Lower leg skin (tissue), 4 donors: ENCODE results near the gene ITGA3. TPM values are rescaled to one million over a fixed set of nuclear protein-coding genes. Genes with fewer than 3 reads are reported as not detected.

Experiments used
- DNase-seq, 2 donors: peaks; one replicate each; pipeline ENCODE4 v3.0.0-alpha.2; 2019; ENCODE audit warnings: low spot score in 2 of 2
- H3K4me3 ChIP-seq: fragments of 200-600 bp; sonication (generic); 2 replicates; pipeline ENCODE4 v1.5.1; 2017; ENCODE audit warnings: mild to moderate bottlenecking, low read depth; ENCODE audit not compliant: poor library complexity, severe bottlenecking
- CTCF ChIP-seq, 3 donors: fragments of 450-650 bp; IDR thresholded peaks; one replicate each; pipeline ENCODE4 v1.5.1; 2016; ENCODE audit warnings: antibody characterized with exemption in 3 of 3, mild to moderate bottlenecking in 3 of 3, moderate library complexity in 2 of 3
- POLR2A ChIP-seq, 2 donors: fragments of 450-650 bp; IDR thresholded peaks; one replicate each; pipeline ENCODE4 v1.6.1; 2016 to 2017; ENCODE audit warnings: antibody characterized with exemption in 2 of 2, mild to moderate bottlenecking in 1 of 2, moderate library complexity in 1 of 2
- WGBS, 2 donors: methylation state at CpG; one replicate each; pipeline ENCODE4 v1.1.5; 2018; 5-methylcytosine and 5-hydroxymethylcytosine counted together
- intact Hi-C: fragments of 100-400 bp; cut with DNase I; formaldehyde crosslinking; loops from one replicate; pipeline ENCODE4 v1.15.0; 2023; ENCODE audit warnings: low total_unique reads
- total RNA-seq, 4 donors: library from RNA; depleted of rRNA; stranded (reverse); fragments of >200 nt; gene quantifications; one replicate each; pipeline ENCODE4 v1.1.0, GENCODE V29; 2016

The ITGA3 gene
- total RNA-seq, 4 donors from 2014 or later = 99.7 to 148 (median 121) TPM

- DNase-seq = no peak
- WGBS, 2 donors = 91 to 93% methylated on average over 9 to 19 of the region's 19 CpGs
- no peak overlapping the region for H3K4me3 ChIP-seq
- intact Hi-C loops = no loop called here
- no peak for TF ChIP-seq POLR2A (IDR thresholded peaks at IDR 0.05)
Measured at GRCh38 chr17:50109785-50110184, 53.9 kb downstream of the ITGA3 start.

GRCh38 chr17:50110591-50111349 is 54.9 kb downstream of the ITGA3 start:
- H3K4me3 ChIP-seq = no peak overlapping the region
- TF ChIP-seq CTCF (IDR thresholded peaks at IDR 0.05) (no peak), POLR2A (IDR thresholded peaks at IDR 0.05) (no peak)
- WGBS, 2 donors = 79 to 86% methylated on average over 19 of the region's 19 CpGs
- no peak for DNase-seq
- intact Hi-C loops = no loop called here

- TF ChIP-seq CTCF (IDR thresholded peaks at IDR 0.05) = no peak
- 55 to 56% methylated on average over 8 to 13 of the region's 14 CpGs for WGBS, 2 donors
Measured at GRCh38 chr17:50111673-50112655, 56.1 kb downstream of the ITGA3 start.

GRCh38 chr17:50112694-50113093 is 56.8 kb downstream of the ITGA3 start:
- intact Hi-C loops = no loop called here
- no peak overlapping the region for H3K4me3 ChIP-seq
- no peak for DNase-seq
- WGBS, 2 donors = 44 to 53% methylated on average over 16 to 17 of the region's 17 CpGs
- TF ChIP-seq CTCF (IDR thresholded peaks at IDR 0.05) (no peak), POLR2A (IDR thresholded peaks at IDR 0.05) (no peak)

More at GRCh38 chr17:50111673-50112655, 56.1 kb downstream of the ITGA3 start:
- intact Hi-C loops = no loop called here
- no peak for DNase-seq
- H3K4me3 ChIP-seq = no peak overlapping the region

- no peak for DNase-seq
- TF ChIP-seq CTCF (IDR thresholded peaks at IDR 0.05) (no peak), POLR2A (IDR thresholded peaks at IDR 0.05) (no peak)
- WGBS, 2 donors = 73 to 81% methylated on average over 7 of the region's 7 CpGs
- intact Hi-C loops = no loop called here
- no peak overlapping the region for H3K4me3 ChIP-seq
Measured at GRCh38 chr17:50113624-50114320, 57.9 kb downstream of the ITGA3 start.
